GM21526 (cell line): ENCODE data around the gene ZNF8.
"Not testable (repeated sequence)": the region's sequence is repeated elsewhere in the genome, so short reads cannot be mapped to it uniquely, and the experiment has no call there.

Experiments
- ATAC-seq: cut with Tn5 transposase; IDR thresholded peaks from one replicate; pipeline ENCODE4 v1.9.1; 2021; ENCODE audit warnings: moderate library complexity; ENCODE audit not compliant: unreplicated experiment, low FRiP score

Gene ZNF8

GRCh38 chr19:58278541-58279041 is at the start of gene ZNF8:
Gene ZNF8, plus strand, starts transcription at chr19:58278955. Its CDS starts 127 bp downstream, at chr19:58279082.
- peak; percentile 96 for ATAC-seq

- no peak for ATAC-seq
Observed at GRCh38 chr19:58229255-58229639, 49.5 kb upstream of the ZNF8 start.

- no peak for ATAC-seq
Observed at GRCh38 chr19:58237324-58237723, 41.4 kb upstream of the ZNF8 start.

GRCh38 chr19:58243351-58243750 is 35.4 kb upstream of the ZNF8 start:
- ATAC-seq = no peak

GRCh38 chr19:58248886-58249285 is 29.9 kb upstream of the ZNF8 start:
- ATAC-seq = no peak

GRCh38 chr19:58252102-58252685 is 26.6 kb upstream of the ZNF8 start:
- no peak for ATAC-seq

GRCh38 chr19:58258259-58258658 is 20.5 kb upstream of the ZNF8 start:
- not testable (repeated sequence) for ATAC-seq

GRCh38 chr19:58261600-58261967 is 17.2 kb upstream of the ZNF8 start:
- ATAC-seq = no peak

GRCh38 chr19:58261968-58262921 is 16.5 kb upstream of the ZNF8 start:
- ATAC-seq = no peak

- no peak for ATAC-seq
Observed at GRCh38 chr19:58262922-58263296, 15.8 kb upstream of the ZNF8 start.

- ATAC-seq = no peak
Observed at GRCh38 chr19:58265100-58265499, 13.7 kb upstream of the ZNF8 start.

- no peak for ATAC-seq
Observed at GRCh38 chr19:58268344-58268743, 10.4 kb upstream of the ZNF8 start.

GRCh38 chr19:58274771-58275201 is 4.0 kb upstream of the ZNF8 start:
- ATAC-seq = no peak

- no peak for ATAC-seq
Observed at GRCh38 chr19:58275564-58275963, 3.2 kb upstream of the ZNF8 start.

GRCh38 chr19:58277197-58277596 is 1.6 kb upstream of the ZNF8 start:
- ATAC-seq = no peak

GRCh38 chr19:58277748-58278540 is 811 bp upstream of the ZNF8 start:
- ATAC-seq = no peak

GRCh38 chr19:58279042-58279924 is 528 bp downstream of the ZNF8 start:
- ATAC-seq = no peak

GRCh38 chr19:58279925-58280316 is 1.2 kb downstream of the ZNF8 start:
- ATAC-seq = no peak

GRCh38 chr19:58284199-58284598 is 5.4 kb downstream of the ZNF8 start:
- ATAC-seq = no peak

GRCh38 chr19:58291943-58292342 is 13.2 kb downstream of the ZNF8 start:
- no peak for ATAC-seq
